Placental pericyte (primary cell): ENCODE measurements around the gene CCDC60. TPM values are rescaled to one million over a fixed set of nuclear protein-coding genes. Genes with fewer than 3 reads are reported as not detected.

Experiments
- total RNA-seq: library from RNA; depleted of rRNA; stranded (reverse); fragments of >200 nt; gene quantifications from 2 replicates; pipeline ENCODE4 v1.2.3, GENCODE V29; 2012

Gene CCDC60
- total RNA-seq, result not detected in 2 replicates

DNA sequence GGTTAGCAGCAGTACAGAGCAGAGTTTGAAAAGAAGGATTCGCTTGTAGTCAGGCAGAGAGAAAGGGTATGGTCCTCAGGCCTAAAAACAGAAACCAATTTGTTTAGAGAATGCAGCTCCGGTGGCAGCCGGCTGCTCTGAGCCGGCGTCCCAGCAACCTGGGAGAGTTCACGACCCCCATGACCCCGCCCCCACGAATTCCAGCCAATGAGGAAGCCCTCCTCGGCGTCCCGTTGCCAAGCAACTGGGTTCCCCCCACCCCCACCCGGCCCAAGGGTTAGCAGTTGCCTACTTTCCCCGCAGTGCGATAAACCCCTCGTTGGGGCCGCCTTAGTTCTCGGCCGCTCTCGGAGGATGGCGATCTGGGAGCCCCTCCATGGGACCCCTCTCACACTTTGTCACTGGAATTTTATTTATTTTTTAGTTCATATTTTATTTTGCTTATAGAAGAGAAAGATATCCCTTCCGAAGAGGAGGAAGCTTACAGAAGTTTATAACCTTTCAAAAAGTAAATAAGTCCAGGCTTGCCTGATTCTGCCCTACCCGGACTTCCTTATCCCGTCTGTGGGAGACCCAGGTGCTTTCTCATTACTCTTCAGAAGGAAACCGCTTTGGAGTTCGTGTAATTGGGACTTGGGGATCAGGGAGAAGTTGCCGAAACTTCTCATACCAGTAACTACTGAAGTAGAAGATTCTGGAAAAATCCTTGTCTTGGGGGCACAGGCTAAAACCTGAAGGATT, at the start of gene CCDC60:
Gene CCDC60, plus strand, starts transcription at position 300 of the 741 bp plus-strand sequence. CDS start 448 bp downstream, outside the sequence.

Other genes with a start within 250 kb of the CCDC60 start
- 9.6 and 13.7 TPM in 2 replicates for gene HSPB8, start 155.8 kb upstream of the CCDC60 start, total RNA-seq